Measurements from ENCODE around the gene THPO.

- TF ChIP-seq CTCF (IDR thresholded peaks at IDR 0.05; ENCODE audit: low read depth, low read length, missing input control) (peak; percentile 0), GABPA (IDR thresholded peaks at IDR 0.05 in 1 of 2, conservative IDR thresholded peaks at IDR 0.05 in 1 of 2) (no peak), YY1 (IDR thresholded peaks at IDR 0.05) (no peak), TAF1 (conservative IDR thresholded peaks at IDR 0.05) (no peak), FOXA1 (IDR thresholded peaks at IDR 0.05) (no peak), RXRA (IDR thresholded peaks at IDR 0.05) (no peak), HNF4A (conservative IDR thresholded peaks at IDR 0.05) (no peak)
- TF ChIP-seq, protein P1, sequence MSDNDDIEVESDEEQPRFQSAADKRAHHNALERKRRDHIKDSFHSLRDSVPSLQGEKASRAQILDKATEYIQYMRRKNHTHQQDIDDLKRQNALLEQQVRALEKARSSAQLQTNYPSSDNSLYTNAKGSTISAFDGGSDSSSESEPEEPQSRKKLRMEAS (IDR thresholded peaks at IDR 0.05), result no peak
- TF ChIP-seq, protein P2, sequence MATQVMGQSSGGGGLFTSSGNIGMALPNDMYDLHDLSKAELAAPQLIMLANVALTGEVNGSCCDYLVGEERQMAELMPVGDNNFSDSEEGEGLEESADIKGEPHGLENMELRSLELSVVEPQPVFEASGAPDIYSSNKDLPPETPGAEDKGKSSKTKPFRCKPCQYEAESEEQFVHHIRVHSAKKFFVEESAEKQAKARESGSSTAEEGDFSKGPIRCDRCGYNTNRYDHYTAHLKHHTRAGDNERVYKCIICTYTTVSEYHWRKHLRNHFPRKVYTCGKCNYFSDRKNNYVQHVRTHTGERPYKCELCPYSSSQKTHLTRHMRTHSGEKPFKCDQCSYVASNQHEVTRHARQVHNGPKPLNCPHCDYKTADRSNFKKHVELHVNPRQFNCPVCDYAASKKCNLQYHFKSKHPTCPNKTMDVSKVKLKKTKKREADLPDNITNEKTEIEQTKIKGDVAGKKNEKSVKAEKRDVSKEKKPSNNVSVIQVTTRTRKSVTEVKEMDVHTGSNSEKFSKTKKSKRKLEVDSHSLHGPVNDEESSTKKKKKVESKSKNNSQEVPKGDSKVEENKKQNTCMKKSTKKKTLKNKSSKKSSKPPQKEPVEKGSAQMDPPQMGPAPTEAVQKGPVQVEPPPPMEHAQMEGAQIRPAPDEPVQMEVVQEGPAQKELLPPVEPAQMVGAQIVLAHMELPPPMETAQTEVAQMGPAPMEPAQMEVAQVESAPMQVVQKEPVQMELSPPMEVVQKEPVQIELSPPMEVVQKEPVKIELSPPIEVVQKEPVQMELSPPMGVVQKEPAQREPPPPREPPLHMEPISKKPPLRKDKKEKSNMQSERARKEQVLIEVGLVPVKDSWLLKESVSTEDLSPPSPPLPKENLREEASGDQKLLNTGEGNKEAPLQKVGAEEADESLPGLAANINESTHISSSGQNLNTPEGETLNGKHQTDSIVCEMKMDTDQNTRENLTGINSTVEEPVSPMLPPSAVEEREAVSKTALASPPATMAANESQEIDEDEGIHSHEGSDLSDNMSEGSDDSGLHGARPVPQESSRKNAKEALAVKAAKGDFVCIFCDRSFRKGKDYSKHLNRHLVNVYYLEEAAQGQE (IDR thresholded peaks at IDR 0.05), result no peak
- TF ChIP-seq, protein P3, sequence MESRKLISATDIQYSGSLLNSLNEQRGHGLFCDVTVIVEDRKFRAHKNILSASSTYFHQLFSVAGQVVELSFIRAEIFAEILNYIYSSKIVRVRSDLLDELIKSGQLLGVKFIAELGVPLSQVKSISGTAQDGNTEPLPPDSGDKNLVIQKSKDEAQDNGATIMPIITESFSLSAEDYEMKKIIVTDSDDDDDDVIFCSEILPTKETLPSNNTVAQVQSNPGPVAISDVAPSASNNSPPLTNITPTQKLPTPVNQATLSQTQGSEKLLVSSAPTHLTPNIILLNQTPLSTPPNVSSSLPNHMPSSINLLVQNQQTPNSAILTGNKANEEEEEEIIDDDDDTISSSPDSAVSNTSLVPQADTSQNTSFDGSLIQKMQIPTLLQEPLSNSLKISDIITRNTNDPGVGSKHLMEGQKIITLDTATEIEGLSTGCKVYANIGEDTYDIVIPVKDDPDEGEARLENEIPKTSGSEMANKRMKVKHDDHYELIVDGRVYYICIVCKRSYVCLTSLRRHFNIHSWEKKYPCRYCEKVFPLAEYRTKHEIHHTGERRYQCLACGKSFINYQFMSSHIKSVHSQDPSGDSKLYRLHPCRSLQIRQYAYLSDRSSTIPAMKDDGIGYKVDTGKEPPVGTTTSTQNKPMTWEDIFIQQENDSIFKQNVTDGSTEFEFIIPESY (IDR thresholded peaks at IDR 0.05), result no peak
Observed at GRCh38 chr3:184360929-184361531, 17.0 kb downstream of the THPO start.

Data from liver (tissue), 3 donors.